IPS-15b (cell line): ENCODE results near the gene SH3RF3.

Experiments
- H3K27me3 ChIP-seq: one replicate; pipeline ENCODE4 v1.6.1; 2013; ENCODE audit warnings: low read length; ENCODE audit not compliant: control insufficient read depth, insufficient read depth
- H3K36me3 ChIP-seq: one replicate; pipeline ENCODE4 v1.6.1; 2013; ENCODE audit warnings: low read length; ENCODE audit not compliant: control insufficient read depth, insufficient read depth
- H3K4me1 ChIP-seq: one replicate; pipeline ENCODE4 v1.6.1; 2013; ENCODE audit warnings: mild to moderate bottlenecking, low read length; ENCODE audit not compliant: control insufficient read depth, insufficient read depth
- H3K4me3 ChIP-seq: one replicate; pipeline ENCODE4 v1.5.1; 2013; ENCODE audit warnings: low read depth, low read length
- H3K9ac ChIP-seq: one replicate; pipeline ENCODE4 v1.6.1; 2013; ENCODE audit warnings: low read depth, mild to moderate bottlenecking, low read length
- H3K9me3 ChIP-seq: one replicate; pipeline ENCODE4 v1.6.1; 2013; ENCODE audit warnings: mild to moderate bottlenecking, low read length; ENCODE audit not compliant: control insufficient read depth, insufficient read depth

The SH3RF3 gene

DNA sequence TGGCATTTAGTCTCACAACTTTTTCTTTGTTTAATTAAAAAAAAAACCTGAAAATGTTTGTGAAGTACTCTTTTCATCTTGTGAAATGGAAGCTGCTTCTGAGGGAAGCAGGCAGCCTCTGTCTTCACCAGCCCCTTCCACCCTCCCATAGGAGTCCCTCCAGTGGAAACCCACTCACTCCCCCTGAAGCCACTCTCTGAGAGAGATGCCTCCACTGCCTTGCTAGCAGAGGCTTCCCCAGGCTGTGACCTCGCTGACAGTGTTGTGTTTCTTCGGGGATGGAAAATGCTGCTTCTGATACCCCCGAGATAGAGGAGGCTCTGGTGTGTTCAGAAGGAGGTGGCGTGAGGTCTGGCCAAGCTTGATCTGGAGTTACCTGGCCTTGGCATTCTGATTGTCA is 59.9 kb downstream of the SH3RF3 start:
- Histone ChIP-seq H3K9ac (no peak overlapping the region), H3K9me3 (no peaks in the 10 kb centered on the region), H3K4me1 (no peaks in the 10 kb centered on the region), H3K4me3 (no peak overlapping the region), H3K27me3 (no peaks in the 10 kb centered on the region), H3K36me3 (no peaks in the 10 kb centered on the region)

DNA sequence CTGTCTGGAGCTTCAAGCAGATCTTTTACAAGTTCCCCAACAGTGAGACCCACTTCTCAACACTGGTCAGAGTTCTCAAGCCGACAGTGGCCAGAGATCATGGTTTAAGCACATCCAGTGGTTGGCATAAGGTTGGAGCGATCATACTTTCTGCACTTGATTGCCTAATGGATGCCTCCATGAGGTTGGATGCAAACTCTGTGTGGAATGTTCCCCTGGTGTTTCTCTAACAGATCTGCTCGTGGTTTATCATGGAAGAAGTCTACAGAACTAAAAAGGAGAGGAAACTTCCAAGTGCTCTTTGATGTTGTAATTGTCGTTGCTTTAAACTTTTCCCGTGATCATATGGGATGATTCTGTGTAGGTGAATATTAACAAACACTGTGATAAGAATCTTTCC is 60.7 kb downstream of the SH3RF3 start:
- H3K4me1 ChIP-seq: no peaks in the 10 kb centered on the region
- H3K4me3 ChIP-seq: no peak overlapping the region
- H3K27me3 ChIP-seq: no peaks in the 10 kb centered on the region
- no peak overlapping the region for H3K9ac ChIP-seq
- no peaks in the 10 kb centered on the region for H3K9me3 ChIP-seq
- H3K36me3 ChIP-seq: no peaks in the 10 kb centered on the region

DNA sequence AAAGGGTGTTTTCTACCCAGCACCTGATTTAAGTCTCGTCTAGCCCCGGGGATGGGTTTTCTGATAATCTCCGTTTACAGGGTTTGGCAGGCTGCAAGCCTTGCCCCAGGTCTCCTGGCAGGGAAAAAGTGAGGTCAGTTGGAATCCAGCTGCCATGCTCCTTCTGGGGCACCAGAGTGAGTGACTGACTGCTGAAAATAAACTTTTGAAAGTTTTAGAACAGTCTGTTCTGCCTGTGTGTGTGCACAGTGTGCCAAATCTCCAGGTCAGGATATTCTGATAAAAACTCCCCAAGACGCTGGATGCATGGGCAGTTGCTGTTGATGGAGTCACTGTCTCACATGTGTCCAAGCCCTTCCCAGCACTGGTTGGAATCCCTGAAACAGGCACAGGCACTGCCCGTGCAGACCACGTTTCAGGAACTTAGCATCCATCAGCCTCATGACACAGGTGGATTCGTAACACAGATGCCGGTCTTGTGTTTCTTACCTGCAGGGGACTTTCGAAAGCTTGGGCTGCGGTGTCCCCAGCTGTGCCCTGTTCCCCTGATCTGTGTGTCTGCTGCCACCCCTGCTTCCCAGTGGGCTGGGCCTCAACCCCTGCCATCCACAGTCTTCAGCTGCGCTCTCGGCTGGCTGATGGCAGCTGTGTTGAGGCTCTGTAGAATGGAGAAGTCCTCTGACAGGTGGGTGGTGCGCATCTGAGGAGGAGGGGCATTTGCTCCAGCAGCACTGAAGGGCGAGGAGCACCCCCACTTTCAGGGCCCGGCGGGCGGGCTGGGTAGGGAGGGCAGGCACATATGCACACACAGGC is 65.0 kb downstream of the SH3RF3 start:
- H3K27me3 ChIP-seq: no peaks in the 10 kb centered on the region
- H3K9ac ChIP-seq: no peak overlapping the region
- no peaks in the 10 kb centered on the region for H3K4me1 ChIP-seq
- no peaks in the 10 kb centered on the region for H3K36me3 ChIP-seq
- no peak overlapping the region for H3K4me3 ChIP-seq
- H3K9me3 ChIP-seq: no peaks in the 10 kb centered on the region

DNA sequence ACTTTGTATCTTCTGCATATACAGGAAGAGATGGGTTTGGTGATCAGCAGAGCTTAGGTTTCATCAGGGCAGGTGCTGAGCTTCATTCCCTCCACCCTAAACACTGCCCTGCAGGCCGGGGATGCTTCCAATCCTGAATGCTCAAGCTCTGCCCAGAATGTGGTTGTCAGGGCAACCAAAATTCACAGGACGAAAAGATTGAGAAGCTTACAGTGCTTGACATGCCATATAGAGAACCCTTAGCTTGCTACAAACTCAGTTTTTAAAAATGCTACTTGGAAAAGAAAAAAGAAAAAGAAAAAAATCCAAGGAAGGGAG is 65.6 kb downstream of the SH3RF3 start:
- H3K27me3 ChIP-seq: no peaks in the 10 kb centered on the region
- no peak overlapping the region for H3K9ac ChIP-seq
- no peaks in the 10 kb centered on the region for H3K36me3 ChIP-seq
- no peaks in the 10 kb centered on the region for H3K4me1 ChIP-seq
- H3K9me3 ChIP-seq: no peaks in the 10 kb centered on the region
- H3K4me3 ChIP-seq: no peak overlapping the region

DNA sequence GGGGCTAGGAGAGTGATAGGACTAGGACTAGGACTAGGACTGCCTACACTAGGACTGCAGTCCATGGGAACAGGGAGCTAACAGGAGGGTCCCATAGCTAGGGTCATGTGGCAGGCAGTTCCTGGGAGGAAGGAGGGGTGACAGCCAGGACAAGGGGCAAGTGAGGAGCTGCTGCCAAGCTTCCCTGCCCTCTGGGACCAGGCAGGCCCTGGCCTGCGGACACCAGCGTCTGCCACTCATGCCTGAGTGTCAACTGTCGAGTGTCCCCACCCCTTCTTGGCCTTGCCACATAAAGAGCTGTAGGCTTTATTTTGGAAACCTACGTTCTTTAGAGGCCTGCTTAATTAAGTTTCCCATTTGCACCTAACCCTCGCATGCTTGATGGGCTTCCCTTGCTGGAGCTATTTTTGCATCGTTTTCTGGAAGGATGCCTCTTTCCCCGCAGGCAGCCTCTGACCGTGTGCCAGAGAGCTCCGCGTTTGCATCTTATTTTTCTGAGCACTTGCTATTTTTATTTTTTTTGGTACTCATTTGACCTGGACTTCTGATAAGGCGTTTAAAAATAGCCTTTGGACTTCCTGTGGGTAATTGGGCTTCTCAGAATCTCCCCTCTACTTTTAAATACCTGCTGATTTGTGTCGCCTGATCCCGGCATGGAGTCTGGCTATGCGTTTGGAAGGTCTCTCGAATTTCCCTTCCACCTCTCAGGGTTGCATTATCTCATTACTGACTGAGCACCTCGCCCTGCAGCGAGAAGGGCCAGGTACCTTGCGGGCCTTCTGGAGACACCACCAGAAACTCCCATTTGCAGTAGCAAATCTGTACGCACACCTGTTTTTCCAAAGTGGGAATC is 66.4 kb downstream of the SH3RF3 start:
- Histone ChIP-seq H3K9ac (no peak overlapping the region), H3K36me3 (no peaks in the 10 kb centered on the region), H3K4me1 (no peaks in the 10 kb centered on the region), H3K9me3 (no peaks in the 10 kb centered on the region), H3K27me3 (no peaks in the 10 kb centered on the region), H3K4me3 (no peak overlapping the region)

DNA sequence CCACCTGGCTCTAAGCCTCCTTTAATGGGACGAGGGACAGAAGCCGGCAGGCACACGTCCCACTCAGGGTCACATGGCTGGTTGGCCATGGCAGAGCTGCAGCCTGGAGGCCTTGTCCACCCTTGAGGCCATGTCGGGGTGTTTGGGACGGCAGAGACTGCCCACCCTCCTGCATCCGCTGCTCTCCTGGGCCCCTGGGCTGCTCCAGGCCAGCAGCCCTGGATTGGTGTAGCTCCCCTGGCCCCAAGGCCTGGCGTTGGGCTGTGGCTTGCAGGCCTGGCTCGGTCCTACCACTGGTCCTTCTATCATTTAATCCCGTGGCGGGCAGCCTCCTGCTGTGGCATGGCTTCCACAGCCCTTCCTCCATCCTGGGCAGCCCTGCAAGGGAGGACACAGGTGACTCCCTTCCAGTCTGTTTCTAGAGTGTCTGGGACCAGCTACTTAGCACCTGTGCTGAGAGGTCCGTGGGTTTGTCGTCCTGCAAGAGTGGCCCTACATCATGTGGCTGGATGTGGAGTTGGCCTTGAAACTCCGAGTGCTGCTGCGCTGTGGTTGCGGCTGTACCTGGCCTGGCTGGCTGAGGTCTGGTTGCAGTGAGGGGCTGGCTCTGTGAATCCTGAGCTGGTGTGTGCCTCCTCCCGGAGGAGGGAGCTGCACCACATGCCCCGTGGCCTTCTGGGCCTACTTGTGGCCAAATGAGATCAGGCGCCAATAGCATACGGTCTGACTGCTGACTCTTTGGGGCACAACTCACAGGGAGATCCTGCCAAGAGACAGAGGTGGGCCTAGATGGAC is 67.3 kb downstream of the SH3RF3 start:
- Histone ChIP-seq H3K4me3 (no peak overlapping the region), H3K9me3 (no peaks in the 10 kb centered on the region), H3K9ac (no peak overlapping the region), H3K36me3 (no peaks in the 10 kb centered on the region), H3K4me1 (no peaks in the 10 kb centered on the region), H3K27me3 (no peaks in the 10 kb centered on the region)

DNA sequence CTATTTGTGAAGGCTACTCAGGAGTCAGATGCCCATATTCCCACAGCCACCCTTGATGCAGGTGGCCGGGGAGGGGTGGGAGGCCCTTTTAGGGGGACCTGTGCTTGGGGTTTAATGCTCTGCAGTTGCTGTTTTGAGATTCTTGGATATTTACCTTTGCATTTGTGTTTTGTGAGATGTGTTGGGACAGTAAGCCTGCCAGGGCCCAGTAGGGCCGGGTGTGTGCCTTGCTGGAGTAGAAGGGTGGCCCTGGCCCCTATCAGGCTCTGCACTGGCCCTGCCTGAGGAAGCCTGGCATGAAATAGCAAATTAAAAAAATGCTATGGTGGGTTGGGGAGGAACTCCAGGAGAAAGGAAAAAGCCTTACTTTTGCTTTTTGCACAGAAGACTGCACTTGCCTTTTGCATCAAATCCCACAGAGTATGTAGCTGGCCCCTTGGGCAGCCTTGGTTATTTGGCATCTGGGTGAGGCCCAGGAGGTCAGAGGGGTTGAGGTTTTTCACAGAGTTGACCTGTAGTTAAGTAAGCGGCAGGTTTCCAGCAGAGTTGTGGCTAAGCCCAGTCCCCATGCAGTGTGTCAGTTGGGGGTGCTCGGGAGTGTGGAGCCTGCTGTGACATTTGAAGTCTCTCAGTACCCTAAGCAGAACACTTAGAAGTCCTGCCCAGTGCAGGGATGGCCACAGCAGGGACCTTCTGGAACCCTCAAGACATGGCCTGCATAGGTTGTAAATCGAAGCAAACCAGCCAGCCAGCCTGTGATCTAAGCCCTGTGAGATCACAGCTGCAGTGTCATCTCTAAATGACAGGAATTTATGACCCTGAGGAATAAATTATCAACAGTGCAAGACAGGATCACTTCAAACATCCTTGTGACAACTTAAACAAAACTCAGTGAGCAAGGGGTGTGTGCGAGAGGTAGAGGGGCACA is 68.8 kb downstream of the SH3RF3 start:
- no peak overlapping the region for H3K4me3 ChIP-seq
- H3K4me1 ChIP-seq: no peaks in the 10 kb centered on the region
- H3K36me3 ChIP-seq: no peaks in the 10 kb centered on the region
- no peaks in the 10 kb centered on the region for H3K9me3 ChIP-seq
- no peak overlapping the region for H3K9ac ChIP-seq
- no peaks in the 10 kb centered on the region for H3K27me3 ChIP-seq

DNA sequence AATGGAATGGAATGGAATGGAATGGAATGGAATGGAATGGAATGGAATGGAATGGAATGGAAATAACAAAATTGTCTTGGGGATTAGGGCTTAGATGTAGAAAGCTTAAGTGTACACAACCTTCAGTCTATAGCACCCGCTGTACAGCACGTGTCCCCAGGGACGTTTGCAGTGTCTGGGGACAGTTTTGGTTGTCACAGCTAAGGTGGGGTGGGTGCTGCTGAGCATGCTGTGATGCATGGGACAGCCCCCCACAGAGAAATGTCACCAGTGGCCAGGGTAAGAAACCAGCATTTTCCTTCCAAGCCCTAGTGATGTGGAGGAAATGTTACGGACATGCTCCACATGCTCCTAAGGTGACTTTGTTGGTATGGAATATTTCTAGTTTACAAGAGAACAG is 70.8 kb downstream of the SH3RF3 start:
- no peak overlapping the region for H3K4me3 ChIP-seq
- H3K27me3 ChIP-seq: no peaks in the 10 kb centered on the region
- H3K9me3 ChIP-seq: no peaks in the 10 kb centered on the region
- no peak overlapping the region for H3K9ac ChIP-seq
- no peaks in the 10 kb centered on the region for H3K4me1 ChIP-seq
- no peaks in the 10 kb centered on the region for H3K36me3 ChIP-seq

DNA sequence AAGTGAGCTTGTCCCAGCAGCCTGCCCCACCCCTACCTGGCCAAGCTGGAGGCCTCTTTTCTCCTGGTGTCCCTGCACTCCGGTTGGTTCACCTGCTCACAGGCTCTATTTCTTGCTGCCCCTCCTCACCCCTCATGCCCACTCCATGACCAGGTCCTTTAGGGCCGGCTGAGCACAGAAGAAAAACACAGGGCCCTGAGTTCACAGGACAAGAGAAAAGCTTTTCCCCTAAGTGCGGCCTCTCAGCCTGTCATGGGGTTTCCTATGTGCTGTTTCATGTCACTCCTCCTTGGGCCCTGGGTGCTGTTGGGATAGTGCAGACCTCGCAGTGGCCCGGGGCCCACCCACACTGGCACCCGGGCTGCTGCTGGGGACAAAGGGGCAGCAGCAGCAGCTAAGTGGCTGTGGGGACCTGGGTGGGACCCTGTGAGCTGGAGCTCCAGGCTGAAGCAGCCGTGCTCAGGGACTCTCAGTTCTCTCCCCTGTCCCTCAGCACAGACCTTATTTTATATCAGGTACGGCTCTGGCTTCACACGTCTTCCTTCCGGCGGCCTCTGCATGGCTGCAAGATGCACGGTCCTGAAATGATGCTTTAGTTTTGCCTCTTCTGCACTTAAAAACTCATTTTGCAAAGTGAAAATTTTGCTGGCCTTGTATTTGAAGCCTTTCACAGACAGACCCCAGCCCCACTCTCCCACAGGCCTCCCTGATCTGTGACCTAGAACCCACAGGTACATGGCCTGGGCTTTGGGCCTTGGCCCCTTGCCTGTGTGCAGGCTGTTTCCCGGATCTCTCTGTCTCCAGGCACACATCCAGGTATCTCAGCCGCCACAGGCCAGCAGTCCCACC is 71.8 kb downstream of the SH3RF3 start:
- H3K4me3 ChIP-seq: no peak overlapping the region
- no peaks in the 10 kb centered on the region for H3K27me3 ChIP-seq
- H3K36me3 ChIP-seq: no peaks in the 10 kb centered on the region
- H3K9ac ChIP-seq: no peak overlapping the region
- H3K9me3 ChIP-seq: no peaks in the 10 kb centered on the region
- H3K4me1 ChIP-seq: no peaks in the 10 kb centered on the region

DNA sequence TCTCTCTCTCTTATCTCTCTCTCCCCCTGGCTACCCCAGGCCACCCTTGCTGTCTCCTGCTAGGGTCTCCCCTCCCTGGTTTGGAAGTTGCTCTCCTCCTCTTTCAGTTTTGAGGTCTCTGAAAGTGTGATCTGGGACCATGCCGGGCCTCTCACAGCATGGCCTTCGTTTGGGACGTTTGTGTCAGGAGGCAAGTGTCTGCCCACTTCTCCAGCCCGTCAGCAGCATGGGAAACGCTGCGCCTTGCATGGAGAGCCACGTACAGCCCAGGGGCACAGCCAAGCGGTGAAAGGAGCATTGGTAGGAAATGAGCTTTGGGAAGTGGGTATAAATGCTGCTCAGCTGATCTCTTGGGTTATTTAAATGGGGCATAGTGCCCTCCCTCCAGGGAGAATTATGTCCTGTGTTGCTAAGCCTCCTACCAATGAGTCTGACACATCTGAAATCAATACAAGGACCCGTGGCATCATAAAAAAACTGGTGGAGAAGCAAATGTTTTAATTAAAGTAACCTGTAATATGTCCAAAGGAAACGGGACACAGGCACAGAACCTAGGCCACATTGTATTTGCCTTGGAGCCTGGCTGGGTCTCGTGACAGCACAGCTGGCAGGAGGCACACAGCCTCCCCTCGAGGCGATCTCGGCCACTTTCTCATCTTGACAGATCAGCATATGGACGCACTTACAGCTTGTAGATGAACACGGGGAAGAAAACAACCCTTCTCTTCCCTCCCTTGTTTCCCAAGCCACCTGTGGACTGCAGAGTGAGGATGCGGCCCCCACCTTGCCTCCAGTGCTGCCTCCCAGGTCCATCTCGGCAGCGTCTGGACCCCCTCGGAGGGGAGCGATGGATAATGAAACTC is 72.7 kb downstream of the SH3RF3 start:
- Histone ChIP-seq H3K9ac (no peak overlapping the region), H3K27me3 (no peaks in the 10 kb centered on the region), H3K4me3 (no peak overlapping the region), H3K9me3 (no peaks in the 10 kb centered on the region), H3K36me3 (no peaks in the 10 kb centered on the region), H3K4me1 (no peaks in the 10 kb centered on the region)
